H9 (cell line): ENCODE measurements around the gene ARHGDIB. TPM values are rescaled to one million over a fixed set of nuclear protein-coding genes. Genes with fewer than 3 reads are reported as not detected.

Experiments
- DNase-seq: peaks from one replicate; pipeline ENCODE4 v3.0.0-alpha.2; 2017
- H2AFZ ChIP-seq: one replicate; pipeline ENCODE4 v1.6.1; 2013; ENCODE audit warnings: mild to moderate bottlenecking, low read length, control low read depth, moderate library complexity
- H2AK5ac ChIP-seq: 2 replicates; pipeline ENCODE4 v1.6.1; 2013; ENCODE audit warnings: low read length, control low read depth, mixed read lengths; ENCODE audit not compliant: insufficient read length
- H2BK120ac ChIP-seq: one replicate; pipeline ENCODE4 v1.6.1; 2013; ENCODE audit warnings: low read depth, mild to moderate bottlenecking, low read length, control low read depth, inconsistent platforms; ENCODE audit not compliant: poor library complexity, severe bottlenecking
- H2BK12ac ChIP-seq: 2 replicates; pipeline ENCODE4 v1.6.1; 2013; ENCODE audit warnings: low read length, control low read depth, mixed read lengths, low read depth; ENCODE audit not compliant: insufficient read length
- H2BK15ac ChIP-seq: 2 replicates; pipeline ENCODE4 v1.6.1; 2013; ENCODE audit warnings: low read depth, low read length, control low read depth
- H2BK20ac ChIP-seq: one replicate; pipeline ENCODE4 v1.6.1; 2013; ENCODE audit warnings: low read depth, mild to moderate bottlenecking, low read length, control low read depth, inconsistent platforms; ENCODE audit not compliant: poor library complexity, severe bottlenecking
- H2BK5ac ChIP-seq: 2 replicates; pipeline ENCODE4 v1.6.1; 2013; ENCODE audit warnings: low read length, control low read depth, mixed read lengths; ENCODE audit not compliant: insufficient read length
- H3K14ac ChIP-seq: 2 replicates; pipeline ENCODE4 v1.6.1; 2013; ENCODE audit warnings: low read length, control low read depth; ENCODE audit not compliant: insufficient read depth
- H3K18ac ChIP-seq: 2 replicates; pipeline ENCODE4 v1.6.1; 2013; ENCODE audit warnings: low read depth, mild to moderate bottlenecking, mixed read lengths, low read length, control low read depth; ENCODE audit not compliant: insufficient read length
- H3K23ac ChIP-seq: 2 replicates; pipeline ENCODE4 v1.6.1; 2013; ENCODE audit warnings: low read length, control low read depth, mixed read lengths, low read depth; ENCODE audit not compliant: insufficient read length
- H3K23me2 ChIP-seq: 2 replicates; pipeline ENCODE4 v1.6.1; 2013; ENCODE audit warnings: low read depth, mild to moderate bottlenecking, mixed read lengths, low read length, control low read depth; ENCODE audit not compliant: insufficient read length, poor library complexity, severe bottlenecking
- H3K27ac ChIP-seq: 2 replicates; pipeline ENCODE4 v1.5.1; 2013; ENCODE audit warnings: low read length, control low read depth, mixed read lengths, low read depth; ENCODE audit not compliant: insufficient read length
- H3K27me3 ChIP-seq: 2 replicates; pipeline ENCODE4 v1.6.1; 2013; ENCODE audit warnings: low read length, control low read depth, inconsistent platforms; ENCODE audit not compliant: insufficient read depth
- H3K4ac ChIP-seq: 2 replicates; pipeline ENCODE4 v1.6.1; 2013; ENCODE audit warnings: low read depth, mild to moderate bottlenecking, control low read depth, inconsistent platforms, low read length, moderate library complexity
- H3K4me1 ChIP-seq: 2 replicates; pipeline ENCODE4 v1.6.1; 2013; ENCODE audit warnings: low read length, control low read depth, inconsistent platforms; ENCODE audit not compliant: insufficient read depth
- H3K4me2 ChIP-seq: 2 replicates; pipeline ENCODE4 v1.6.1; 2013; ENCODE audit warnings: low read length, control low read depth, mixed read lengths; ENCODE audit not compliant: insufficient read length, insufficient read depth
- H3K56ac ChIP-seq: 2 replicates; pipeline ENCODE4 v1.6.1; 2013; ENCODE audit warnings: low read depth, mild to moderate bottlenecking, mixed read lengths, low read length, control low read depth; ENCODE audit not compliant: insufficient read length
- H3K79me1 ChIP-seq: 2 replicates; pipeline ENCODE4 v1.6.1; 2013; ENCODE audit warnings: low read depth, mild to moderate bottlenecking, moderate library complexity, low read length, control low read depth, inconsistent platforms; ENCODE audit not compliant: insufficient read depth, poor library complexity, severe bottlenecking
- H3K79me2 ChIP-seq: 2 replicates; pipeline ENCODE4 v1.6.1; 2013; ENCODE audit warnings: low read length, control low read depth, inconsistent platforms; ENCODE audit not compliant: insufficient read depth
- H3K9ac ChIP-seq: 2 replicates; pipeline ENCODE4 v1.6.1; 2013; ENCODE audit warnings: low read length, control low read depth, mixed read lengths; ENCODE audit not compliant: insufficient read length; ENCODE audit errors: extremely low read depth
- H3K9me3 ChIP-seq: one replicate; pipeline ENCODE4 v1.6.1; 2013; ENCODE audit warnings: low read depth, low read length, inconsistent platforms; ENCODE audit not compliant: control insufficient read depth
- H3T11ph ChIP-seq: one replicate; pipeline ENCODE4 v1.6.1; 2013; ENCODE audit warnings: mild to moderate bottlenecking, low read length, control low read depth, inconsistent platforms
- H4K20me1 ChIP-seq: one replicate; pipeline ENCODE4 v1.6.1; 2013; ENCODE audit not compliant: control insufficient read depth, insufficient read length, insufficient read depth
- H4K5ac ChIP-seq: 2 replicates; pipeline ENCODE4 v1.6.1; 2013; ENCODE audit warnings: low read depth, mild to moderate bottlenecking, mixed read lengths, low read length, control low read depth; ENCODE audit not compliant: insufficient read length
- H4K8ac ChIP-seq: replicated peaks from 2 replicates; pipeline ENCODE4 v1.6.1; 2013; ENCODE audit warnings: low read length, control low read depth, mixed read lengths, low read depth; ENCODE audit not compliant: insufficient read length
- H4K91ac ChIP-seq: 2 replicates; pipeline ENCODE4 v1.6.1; 2013; ENCODE audit warnings: low read depth, mild to moderate bottlenecking, moderate library complexity, mixed read lengths, low read length, control low read depth; ENCODE audit not compliant: insufficient read length
- H3K27ac Mint-ChIP-seq, 3 experiments: 2 replicates in 2 of 3; 3 replicates in 1 of 3; pipeline ENCODE4 v1.8.0; 2020 to 2021; ENCODE audit warnings: mixed read lengths in 3 of 3, mild to moderate bottlenecking in 1 of 3, moderate library complexity in 1 of 3
- H3K27me3 Mint-ChIP-seq: 2 replicates; pipeline ENCODE4 v1.8.0; 2021; ENCODE audit warnings: low read depth, mild to moderate bottlenecking, moderate library complexity, mixed read lengths
- H3K36me3 Mint-ChIP-seq, 3 experiments: 2 replicates in 2 of 3; 3 replicates in 1 of 3; pipeline ENCODE4 v1.8.0; 2020 to 2021; ENCODE audit warnings: low read depth in 3 of 3, mixed read lengths in 3 of 3; ENCODE audit not compliant: insufficient read depth in 1 of 3
- H3K4me1 Mint-ChIP-seq, 2 experiments: 2 replicates each; pipeline ENCODE4 v1.8.0; 2020; ENCODE audit warnings: mixed read lengths in 2 of 2
- H3K4me3 Mint-ChIP-seq, 2 experiments: 2 replicates in 1 of 2; 3 replicates in 1 of 2; pipeline ENCODE4 v1.8.0; 2020 to 2021; ENCODE audit warnings: mild to moderate bottlenecking in 2 of 2, mixed read lengths in 2 of 2, moderate library complexity in 1 of 2
- H3K9me3 Mint-ChIP-seq, 2 experiments: 2 replicates in 1 of 2; 3 replicates in 1 of 2; pipeline ENCODE4 v1.8.0; 2020; ENCODE audit warnings: mild to moderate bottlenecking in 2 of 2, mixed read lengths in 2 of 2, moderate library complexity in 1 of 2
- WGBS: extraction: QIAGEN DNeasy Blood & Tissue Kit; methylation state at CpG from one replicate; pipeline ENCODE4 v1.1.7; 2013; ENCODE audit warnings: missing lambda C conversion rate, low lambda C conversion rate, mixed read lengths; ENCODE audit not compliant: insufficient read length; ENCODE audit errors: extremely low coverage; 5-methylcytosine and 5-hydroxymethylcytosine counted together
- total RNA-seq: library from RNA; stranded (reverse); gene quantifications from 2 replicates; pipeline ENCODE4 v1.2.1, GENCODE V29; 2021
- TF ChIP-seq, protein P1 (sequence below): fragments of 200-600 bp; sonication (generic); conservative IDR thresholded peaks from 3 replicates; pipeline ENCODE4 v1.8.0; 2021; ENCODE audit warnings: antibody characterized with exemption, mild to moderate bottlenecking

The ARHGDIB gene
- total RNA-seq, 1 experiment from 2014 or later: 0.44 TPM

DNA sequence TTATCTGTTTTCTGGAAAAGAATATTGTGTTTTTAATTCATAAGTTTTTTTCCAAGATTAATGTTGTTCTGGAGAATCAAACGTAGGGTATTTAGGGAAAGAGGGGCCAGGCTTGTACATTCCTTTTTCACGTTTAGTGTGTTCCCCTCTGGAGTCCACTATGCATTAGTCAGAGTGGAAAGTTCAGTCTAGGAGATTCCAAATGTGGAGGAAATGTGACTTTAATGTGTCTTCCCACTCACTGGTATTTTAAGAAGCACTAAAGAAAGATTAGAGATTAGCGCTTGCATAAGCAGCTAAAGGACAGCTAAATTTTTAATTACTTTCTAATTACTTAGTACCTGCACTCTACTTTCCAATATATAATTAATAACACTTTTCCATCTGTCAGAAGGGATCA lies 7.1 kb upstream of the ARHGDIB start:
- Histone ChIP-seq H3K4me1 (no peaks in the 10 kb centered on the region), H4K5ac (no peak overlapping the region), H4K20me1 (no peaks in the 10 kb centered on the region), H2AFZ (no peak overlapping the region), H3K14ac (no peak overlapping the region), H3K4ac (no peak overlapping the region), H3K9ac (no peak overlapping the region), H3K56ac (no peak overlapping the region), H3K23me2 (no peaks in the 10 kb centered on the region), H2BK12ac (no peak overlapping the region), H4K8ac (no peak overlapping the region), H3K79me1 (no peaks in the 10 kb centered on the region), H2BK20ac (no peak overlapping the region), H3K9me3 (no peaks in the 10 kb centered on the region), H3K18ac (no peak overlapping the region), H2BK120ac (no peak overlapping the region), H3K27ac (no peak overlapping the region), H2BK15ac (no peak overlapping the region), H3K23ac (no peak overlapping the region), H3K79me2 (no peaks in the 10 kb centered on the region), H2AK5ac (no peak overlapping the region), H3K27me3 (no peaks in the 10 kb centered on the region), H4K91ac (no peak overlapping the region), H2BK5ac (no peak overlapping the region), H3T11ph (no peak overlapping the region), H3K4me2 (no peak overlapping the region)
- H3K4me3 Mint-ChIP-seq: no peak overlapping the region
- TF ChIP-seq, protein P1, sequence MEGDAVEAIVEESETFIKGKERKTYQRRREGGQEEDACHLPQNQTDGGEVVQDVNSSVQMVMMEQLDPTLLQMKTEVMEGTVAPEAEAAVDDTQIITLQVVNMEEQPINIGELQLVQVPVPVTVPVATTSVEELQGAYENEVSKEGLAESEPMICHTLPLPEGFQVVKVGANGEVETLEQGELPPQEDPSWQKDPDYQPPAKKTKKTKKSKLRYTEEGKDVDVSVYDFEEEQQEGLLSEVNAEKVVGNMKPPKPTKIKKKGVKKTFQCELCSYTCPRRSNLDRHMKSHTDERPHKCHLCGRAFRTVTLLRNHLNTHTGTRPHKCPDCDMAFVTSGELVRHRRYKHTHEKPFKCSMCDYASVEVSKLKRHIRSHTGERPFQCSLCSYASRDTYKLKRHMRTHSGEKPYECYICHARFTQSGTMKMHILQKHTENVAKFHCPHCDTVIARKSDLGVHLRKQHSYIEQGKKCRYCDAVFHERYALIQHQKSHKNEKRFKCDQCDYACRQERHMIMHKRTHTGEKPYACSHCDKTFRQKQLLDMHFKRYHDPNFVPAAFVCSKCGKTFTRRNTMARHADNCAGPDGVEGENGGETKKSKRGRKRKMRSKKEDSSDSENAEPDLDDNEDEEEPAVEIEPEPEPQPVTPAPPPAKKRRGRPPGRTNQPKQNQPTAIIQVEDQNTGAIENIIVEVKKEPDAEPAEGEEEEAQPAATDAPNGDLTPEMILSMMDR: no peak
- no CpG with 5 or more reads among the region's 3 CpGs for WGBS
- H3K27ac Mint-ChIP-seq: no peak overlapping the region
- no peaks in the 10 kb centered on the region for H3K27me3 Mint-ChIP-seq
- DNase-seq: no peak
- H3K9me3 Mint-ChIP-seq: no peaks in the 10 kb centered on the region
- no peaks in the 10 kb centered on the region; a peak in 1 of 4 replicates for H3K4me1 Mint-ChIP-seq
- no peaks in the 10 kb centered on the region for H3K36me3 Mint-ChIP-seq
